ENCODE data around the gene IL1A.

- no peak for TF ChIP-seq CTCF (IDR thresholded peaks at IDR 0.05; ENCODE audit: borderline replicate concordance, extremely low read depth, low read length, poor library complexity, severe bottlenecking)
- TF ChIP-seq EZH2 (IDR thresholded peaks at IDR 0.05; ENCODE audit: borderline replicate concordance, low read depth, low read length, severe bottlenecking) = no peak
Observed at GRCh38 chr2:112772911-112773475, 11.3 kb downstream of the IL1A start.

All from DND-41 (cell line).